ENCODE results near the gene MTLN. TPM values are rescaled to one million over a fixed set of nuclear protein-coding genes. Genes with fewer than 3 reads are reported as not detected.

The MTLN gene
- total RNA-seq, 2 experiments from 2014 or later: 8.7 to 9.8 TPM

- Histone ChIP-seq H3K27ac (ENCODE audit: low read depth in 1 of 2, low read length in 2 of 2) (no peak overlapping the region), H3K4me3 (ENCODE audit: low read length) (no peak overlapping the region), H3K4me1 (ENCODE audit: insufficient read depth, low read length) (no peaks in the 10 kb centered on the region), H3K9me3 (ENCODE audit: control insufficient read depth in 1 of 2, insufficient read depth in 1 of 2, low read length in 2 of 2) (no peaks in the 10 kb centered on the region), H3K27me3 (ENCODE audit: control insufficient read depth in 1 of 2, insufficient read depth in 2 of 2, low read length in 2 of 2) (no peaks in the 10 kb centered on the region), H3K36me3 (ENCODE audit: insufficient read depth, low read length) (no peaks in the 10 kb centered on the region)
- intact Hi-C loops (cut with DNase I, micrococcal nuclease): no loop called here
- ChIA-PET CTCF (no interaction called here), POLR2A (no interaction called here)
- no peak for ATAC-seq (ENCODE audit: poor library complexity)
- Mint-ChIP-seq H3K36me3 (ENCODE audit: low read depth) (no peaks in the 10 kb centered on the region), H3K27me3 (no peaks in the 10 kb centered on the region), H3K4me3 (no peak overlapping the region), H3K27ac (no peak overlapping the region), H3K4me1 (ENCODE audit: low read depth) (peaks cover 5% of the 10 kb centered on the region), H3K9me3 (no peaks in the 10 kb centered on the region)
- DNase-seq: no peak
- TF ChIP-seq CTCF (IDR thresholded peaks at IDR 0.05): no peak
Measured at GRCh38 chr2:110173523-110173922, 38.8 kb downstream of the MTLN start.

- Mint-ChIP-seq H3K36me3 (ENCODE audit: low read depth) (no peaks in the 10 kb centered on the region), H3K9me3 (no peaks in the 10 kb centered on the region), H3K27me3 (no peaks in the 10 kb centered on the region), H3K27ac (no peak overlapping the region), H3K4me3 (no peak overlapping the region), H3K4me1 (ENCODE audit: low read depth) (peaks cover 5% of the 10 kb centered on the region)
- no peak for TF ChIP-seq CTCF (IDR thresholded peaks at IDR 0.05)
- DNase-seq (no peak), ATAC-seq (ENCODE audit: poor library complexity) (no peak)
- Histone ChIP-seq H3K9me3 (ENCODE audit: control insufficient read depth in 1 of 2, insufficient read depth in 1 of 2, low read length in 2 of 2) (no peaks in the 10 kb centered on the region), H3K4me3 (ENCODE audit: low read length) (no peak overlapping the region), H3K27ac (ENCODE audit: low read depth in 1 of 2, low read length in 2 of 2) (no peak overlapping the region), H3K27me3 (ENCODE audit: control insufficient read depth in 1 of 2, insufficient read depth in 2 of 2, low read length in 2 of 2) (no peaks in the 10 kb centered on the region), H3K36me3 (ENCODE audit: insufficient read depth, low read length) (no peaks in the 10 kb centered on the region), H3K4me1 (ENCODE audit: insufficient read depth, low read length) (no peaks in the 10 kb centered on the region)
- intact Hi-C loops (cut with DNase I, micrococcal nuclease): no loop called here
- ChIA-PET CTCF (no interaction called here), POLR2A (no interaction called here)
Measured at GRCh38 chr2:110172506-110172905, 39.8 kb downstream of the MTLN start.

GRCh38 chr2:110170102-110170501, 42.2 kb downstream of the MTLN start:
- Histone ChIP-seq H3K27me3 (ENCODE audit: control insufficient read depth in 1 of 2, insufficient read depth in 2 of 2, low read length in 2 of 2) (no peaks in the 10 kb centered on the region), H3K4me3 (ENCODE audit: low read length) (no peak overlapping the region), H3K9me3 (ENCODE audit: control insufficient read depth in 1 of 2, insufficient read depth in 1 of 2, low read length in 2 of 2) (no peaks in the 10 kb centered on the region), H3K4me1 (ENCODE audit: insufficient read depth, low read length) (no peaks in the 10 kb centered on the region), H3K36me3 (ENCODE audit: insufficient read depth, low read length) (no peaks in the 10 kb centered on the region), H3K27ac (ENCODE audit: low read depth in 1 of 2, low read length in 2 of 2) (no peak overlapping the region)
- DNase-seq: no peak
- H3K9me3 Mint-ChIP-seq: no peaks in the 10 kb centered on the region
- H3K27me3 Mint-ChIP-seq: no peaks in the 10 kb centered on the region
- no peak for ATAC-seq (ENCODE audit: poor library complexity)
- CTCF ChIA-PET: no interaction called here
- H3K27ac Mint-ChIP-seq: no peak overlapping the region
- peaks cover 5% of the 10 kb centered on the region for H3K4me1 Mint-ChIP-seq (ENCODE audit: low read depth)
- no peaks in the 10 kb centered on the region for H3K36me3 Mint-ChIP-seq (ENCODE audit: low read depth)
- intact Hi-C loops (cut with DNase I, micrococcal nuclease): no loop called here
- POLR2A ChIA-PET: no interaction called here
- no peak overlapping the region for H3K4me3 Mint-ChIP-seq
- no peak for TF ChIP-seq CTCF (IDR thresholded peaks at IDR 0.05)
